ENCODE data around the gene SGPP2.

Gene SGPP2

GRCh38 chr2:222554517-222554916, 130.2 kb downstream of the SGPP2 start:
- Mint-ChIP-seq H3K4me1 (ENCODE audit: low read depth) (no peaks in the 10 kb centered on the region), H3K27ac (no peak overlapping the region), H3K4me3 (no peak overlapping the region), H3K27me3 (ENCODE audit: low read depth) (peaks cover 5% of the 10 kb centered on the region), H3K36me3 (ENCODE audit: low read depth) (no peaks in the 10 kb centered on the region), H3K9me3 (no peaks in the 10 kb centered on the region)

- no peaks in the 10 kb centered on the region for H3K4me1 Mint-ChIP-seq (ENCODE audit: low read depth)
- no peaks in the 10 kb centered on the region for H3K36me3 Mint-ChIP-seq (ENCODE audit: low read depth)
- H3K27me3 Mint-ChIP-seq (ENCODE audit: low read depth), result no peaks in the 10 kb centered on the region
- no peak overlapping the region for H3K27ac Mint-ChIP-seq
- H3K4me3 Mint-ChIP-seq, result no peak overlapping the region
- H3K9me3 Mint-ChIP-seq, result no peaks in the 10 kb centered on the region
Observed at GRCh38 chr2:222561151-222561550, 136.8 kb downstream of the SGPP2 start.

DNA sequence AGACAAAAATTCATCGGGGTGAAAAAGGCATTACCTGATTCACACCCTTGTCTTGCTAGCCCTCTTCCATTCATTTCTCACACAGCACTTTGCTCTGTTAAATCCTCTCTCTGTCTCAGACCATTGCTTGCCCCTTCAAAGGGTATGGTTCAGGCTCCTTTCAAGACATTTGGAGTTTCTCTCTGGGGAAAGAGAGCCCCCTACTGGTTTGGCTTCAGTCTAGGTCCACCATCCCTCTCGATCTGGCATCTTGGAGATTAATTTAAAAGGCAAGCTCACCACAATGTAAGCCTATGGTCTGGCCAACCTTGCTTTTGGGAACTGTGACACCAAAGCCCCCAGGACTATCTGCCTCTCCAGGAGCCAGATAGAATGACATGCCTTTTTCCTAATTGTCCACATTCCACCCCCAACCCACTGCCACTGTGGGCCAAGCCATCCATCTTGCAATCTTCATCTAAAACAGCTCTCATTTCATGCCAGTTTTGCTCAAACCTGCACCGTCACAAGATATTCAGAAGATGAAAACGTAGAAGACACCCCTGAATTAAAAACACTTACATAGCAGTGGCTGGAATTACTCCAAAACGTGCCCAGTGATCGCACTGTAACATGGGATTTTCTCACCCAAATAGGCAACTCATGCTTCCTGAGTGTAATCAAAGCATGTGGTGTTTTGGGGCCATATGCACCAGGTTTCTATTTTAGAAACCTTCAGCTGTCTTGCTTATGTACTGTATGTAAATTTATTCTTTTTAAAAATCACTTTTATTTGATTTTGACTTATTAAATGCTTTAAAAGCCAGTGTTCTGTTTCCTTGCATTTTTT, 137.7 kb downstream of the SGPP2 start:
- H3K36me3 Mint-ChIP-seq (ENCODE audit: low read depth), result peaks cover 2% of the 10 kb centered on the region
- H3K27ac Mint-ChIP-seq, result no peak overlapping the region
- no peaks in the 10 kb centered on the region for H3K4me1 Mint-ChIP-seq (ENCODE audit: low read depth)
- H3K27me3 Mint-ChIP-seq (ENCODE audit: low read depth), result no peaks in the 10 kb centered on the region
- no peaks in the 10 kb centered on the region for H3K9me3 Mint-ChIP-seq
- H3K4me3 Mint-ChIP-seq, result no peak overlapping the region

- no peak overlapping the region for H3K4me3 Mint-ChIP-seq
- peaks cover 3% of the 10 kb centered on the region for H3K36me3 Mint-ChIP-seq (ENCODE audit: low read depth)
- no peaks in the 10 kb centered on the region for H3K27me3 Mint-ChIP-seq (ENCODE audit: low read depth)
- H3K4me1 Mint-ChIP-seq (ENCODE audit: low read depth), result no peaks in the 10 kb centered on the region
- H3K27ac Mint-ChIP-seq, result no peak overlapping the region
- H3K9me3 Mint-ChIP-seq, result no peaks in the 10 kb centered on the region
Observed at GRCh38 chr2:222563106-222563718, 138.9 kb downstream of the SGPP2 start.

DNA sequence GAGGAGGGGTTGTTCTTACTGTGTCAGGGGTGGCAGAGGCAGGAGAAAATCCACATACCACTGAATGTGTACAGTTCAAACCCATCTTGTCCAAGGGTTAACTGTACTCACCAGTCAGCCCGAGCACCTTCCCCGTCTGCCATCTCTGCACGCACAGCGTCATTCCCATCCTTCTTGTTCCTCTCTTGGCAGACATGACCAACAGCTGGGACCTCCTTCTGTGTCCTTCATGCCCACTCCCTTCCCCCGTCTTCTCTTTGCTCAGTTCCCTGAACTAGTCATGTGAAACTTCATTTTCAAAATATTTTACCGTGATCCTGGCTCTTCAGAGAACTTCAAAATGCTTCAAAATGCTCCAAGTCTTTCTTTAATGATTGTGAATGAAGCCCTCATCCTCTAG, 139.6 kb downstream of the SGPP2 start:
- H3K27ac Mint-ChIP-seq, result no peak overlapping the region
- H3K36me3 Mint-ChIP-seq (ENCODE audit: low read depth), result peaks cover 3% of the 10 kb centered on the region
- H3K27me3 Mint-ChIP-seq (ENCODE audit: low read depth), result no peaks in the 10 kb centered on the region
- no peaks in the 10 kb centered on the region for H3K9me3 Mint-ChIP-seq
- H3K4me3 Mint-ChIP-seq, result no peak overlapping the region
- no peaks in the 10 kb centered on the region for H3K4me1 Mint-ChIP-seq (ENCODE audit: low read depth)

DNA sequence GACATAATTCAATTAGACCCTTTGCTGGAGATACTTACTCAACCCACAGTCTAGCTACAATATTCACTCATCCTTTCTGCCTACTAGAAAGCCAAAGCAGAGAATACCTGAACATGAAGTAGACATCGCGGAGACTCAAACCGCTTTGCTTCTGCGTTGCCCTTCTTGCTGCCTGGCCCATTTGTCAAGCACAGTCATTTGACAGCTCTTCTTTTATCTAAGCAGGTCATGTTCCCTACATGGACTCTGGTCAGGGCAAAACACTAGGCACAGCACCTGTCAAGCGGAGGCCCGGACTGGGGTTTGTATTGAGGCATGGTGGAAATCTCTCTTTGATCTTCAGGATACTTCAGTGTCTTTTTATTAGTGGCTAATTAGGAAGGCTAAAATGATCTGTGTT, 141.9 kb downstream of the SGPP2 start:
- Mint-ChIP-seq H3K4me3 (no peak overlapping the region), H3K9me3 (no peaks in the 10 kb centered on the region), H3K27me3 (ENCODE audit: low read depth) (no peaks in the 10 kb centered on the region), H3K36me3 (ENCODE audit: low read depth) (peaks cover 6% of the 10 kb centered on the region), H3K4me1 (ENCODE audit: low read depth) (no peaks in the 10 kb centered on the region), H3K27ac (no peak overlapping the region)

DNA sequence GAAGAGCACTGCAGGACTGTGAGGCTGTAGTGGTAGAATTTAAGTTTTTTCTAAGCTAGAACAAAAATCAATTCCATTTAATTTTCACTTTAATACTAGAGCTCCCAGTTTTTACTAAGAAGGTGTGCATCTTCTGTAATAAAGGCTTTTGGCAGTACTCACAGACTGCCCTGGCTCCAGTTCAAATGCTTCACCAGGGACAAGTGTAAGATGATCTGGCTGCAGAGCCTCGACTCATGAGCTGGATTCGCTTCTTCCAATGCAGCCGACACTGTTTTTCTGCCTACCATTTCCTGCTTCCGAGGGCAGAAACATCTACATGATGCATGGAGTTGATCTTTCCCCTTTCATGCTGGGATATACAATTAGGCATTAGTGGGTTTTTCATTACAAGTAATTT, 144.5 kb downstream of the SGPP2 start:
- peaks cover 10% of the 10 kb centered on the region for H3K4me1 Mint-ChIP-seq (ENCODE audit: low read depth)
- H3K27ac Mint-ChIP-seq, result no peak overlapping the region
- no peaks in the 10 kb centered on the region for H3K27me3 Mint-ChIP-seq (ENCODE audit: low read depth)
- peaks cover 20% of the 10 kb centered on the region for H3K36me3 Mint-ChIP-seq (ENCODE audit: low read depth)
- no peak overlapping the region for H3K4me3 Mint-ChIP-seq
- no peaks in the 10 kb centered on the region for H3K9me3 Mint-ChIP-seq

GRCh38 chr2:222569826-222570225, 145.5 kb downstream of the SGPP2 start:
- no peaks in the 10 kb centered on the region for H3K9me3 Mint-ChIP-seq
- H3K4me3 Mint-ChIP-seq, result no peak overlapping the region
- H3K36me3 Mint-ChIP-seq (ENCODE audit: low read depth), result peaks cover 21% of the 10 kb centered on the region
- no peak overlapping the region for H3K27ac Mint-ChIP-seq
- peaks cover 15% of the 10 kb centered on the region for H3K4me1 Mint-ChIP-seq (ENCODE audit: low read depth)
- H3K27me3 Mint-ChIP-seq (ENCODE audit: low read depth), result no peaks in the 10 kb centered on the region

- H3K36me3 Mint-ChIP-seq (ENCODE audit: low read depth), result peaks cover 18% of the 10 kb centered on the region
- no peak overlapping the region for H3K4me3 Mint-ChIP-seq
- no peaks in the 10 kb centered on the region for H3K9me3 Mint-ChIP-seq
- peak overlapping the region; percentile 31 for H3K27ac Mint-ChIP-seq
- H3K4me1 Mint-ChIP-seq (ENCODE audit: low read depth), result peaks cover 18% of the 10 kb centered on the region
- no peaks in the 10 kb centered on the region for H3K27me3 Mint-ChIP-seq (ENCODE audit: low read depth)
Observed at GRCh38 chr2:222572264-222572721, 147.9 kb downstream of the SGPP2 start.

DNA sequence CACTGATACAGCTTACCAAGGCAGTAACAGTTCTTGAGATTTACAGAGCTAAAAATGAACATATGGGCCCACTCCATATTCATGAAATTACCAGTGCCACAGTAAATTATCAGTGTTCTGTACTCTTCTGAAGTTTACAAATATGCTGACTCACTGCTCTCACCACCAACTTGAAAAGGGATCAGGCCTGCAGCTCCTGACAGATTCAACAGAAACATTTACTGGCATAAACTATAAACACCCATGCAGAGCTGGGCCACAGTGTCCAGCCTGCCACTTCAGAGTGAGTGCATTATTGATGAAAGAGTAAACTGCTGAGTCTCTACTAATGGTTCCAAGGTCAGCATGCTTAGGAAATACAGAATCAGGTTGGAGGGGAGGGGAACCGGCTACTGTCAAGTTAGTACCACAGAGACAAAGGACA, 148.4 kb downstream of the SGPP2 start:
- Mint-ChIP-seq H3K36me3 (ENCODE audit: low read depth) (peaks cover 18% of the 10 kb centered on the region), H3K4me3 (no peak overlapping the region), H3K27me3 (ENCODE audit: low read depth) (no peaks in the 10 kb centered on the region), H3K27ac (peak overlapping the region; percentile 31), H3K4me1 (ENCODE audit: low read depth) (peaks cover 18% of the 10 kb centered on the region), H3K9me3 (no peaks in the 10 kb centered on the region)

- no peaks in the 10 kb centered on the region for H3K27me3 Mint-ChIP-seq (ENCODE audit: low read depth)
- no peaks in the 10 kb centered on the region for H3K9me3 Mint-ChIP-seq
- no peak overlapping the region for H3K27ac Mint-ChIP-seq
- H3K4me1 Mint-ChIP-seq (ENCODE audit: low read depth), result peaks cover 18% of the 10 kb centered on the region
- no peak overlapping the region for H3K4me3 Mint-ChIP-seq
- H3K36me3 Mint-ChIP-seq (ENCODE audit: low read depth), result peaks cover 18% of the 10 kb centered on the region
Observed at GRCh38 chr2:222575618-222576017, 151.3 kb downstream of the SGPP2 start.

GRCh38 chr2:222576171-222577081, 152.1 kb downstream of the SGPP2 start:
- Mint-ChIP-seq H3K27ac (no peak overlapping the region), H3K4me1 (ENCODE audit: low read depth) (peaks cover 18% of the 10 kb centered on the region), H3K4me3 (no peak overlapping the region), H3K36me3 (ENCODE audit: low read depth) (peaks cover 13% of the 10 kb centered on the region), H3K9me3 (no peaks in the 10 kb centered on the region), H3K27me3 (ENCODE audit: low read depth) (no peaks in the 10 kb centered on the region)

DNA sequence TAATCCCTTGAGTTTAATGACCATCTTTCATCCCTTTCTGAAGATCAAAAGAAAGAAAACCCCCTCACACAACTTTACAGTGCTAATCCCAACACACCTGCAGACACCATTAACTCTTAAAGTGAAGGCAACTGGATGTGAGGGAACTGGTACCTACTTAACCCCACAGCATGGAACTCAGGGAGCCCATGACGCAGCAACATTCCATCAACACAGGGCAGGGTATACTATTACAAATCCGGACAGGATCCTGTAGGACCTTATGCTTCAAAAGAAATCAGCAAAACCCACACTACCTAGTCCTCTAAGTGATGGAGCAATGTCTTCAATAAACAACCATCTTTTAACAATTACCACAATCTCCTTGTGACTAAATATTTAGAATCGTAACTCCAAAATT, 153.0 kb downstream of the SGPP2 start:
- Mint-ChIP-seq H3K27ac (no peak overlapping the region), H3K36me3 (ENCODE audit: low read depth) (peaks cover 9% of the 10 kb centered on the region), H3K27me3 (ENCODE audit: low read depth) (no peaks in the 10 kb centered on the region), H3K9me3 (no peaks in the 10 kb centered on the region), H3K4me1 (ENCODE audit: low read depth) (peaks cover 18% of the 10 kb centered on the region), H3K4me3 (no peak overlapping the region)

- Mint-ChIP-seq H3K27me3 (ENCODE audit: low read depth) (no peaks in the 10 kb centered on the region), H3K9me3 (no peaks in the 10 kb centered on the region), H3K4me3 (no peak overlapping the region), H3K4me1 (ENCODE audit: low read depth) (no peaks in the 10 kb centered on the region), H3K36me3 (ENCODE audit: low read depth) (peaks cover 7% of the 10 kb centered on the region), H3K27ac (no peak overlapping the region)
Observed at GRCh38 chr2:222582928-222583327, 158.6 kb downstream of the SGPP2 start.
